Measurements from ENCODE around the gene MAST4. TPM values are rescaled to one million over a fixed set of nuclear protein-coding genes. Genes with fewer than 3 reads are reported as not detected.
"Not testable (repeated sequence)": the region's sequence is repeated elsewhere in the genome, so short reads cannot be mapped to it uniquely, and the experiment has no call there.

MAST4 gene
- total RNA-seq, 1 donor from 2014 or later = 45.2 TPM

GRCh38 chr5:67105270-67105669 is 509.1 kb downstream of the MAST4 start:
- DNase-seq (ENCODE audit: low spot score) = no peak

DNA sequence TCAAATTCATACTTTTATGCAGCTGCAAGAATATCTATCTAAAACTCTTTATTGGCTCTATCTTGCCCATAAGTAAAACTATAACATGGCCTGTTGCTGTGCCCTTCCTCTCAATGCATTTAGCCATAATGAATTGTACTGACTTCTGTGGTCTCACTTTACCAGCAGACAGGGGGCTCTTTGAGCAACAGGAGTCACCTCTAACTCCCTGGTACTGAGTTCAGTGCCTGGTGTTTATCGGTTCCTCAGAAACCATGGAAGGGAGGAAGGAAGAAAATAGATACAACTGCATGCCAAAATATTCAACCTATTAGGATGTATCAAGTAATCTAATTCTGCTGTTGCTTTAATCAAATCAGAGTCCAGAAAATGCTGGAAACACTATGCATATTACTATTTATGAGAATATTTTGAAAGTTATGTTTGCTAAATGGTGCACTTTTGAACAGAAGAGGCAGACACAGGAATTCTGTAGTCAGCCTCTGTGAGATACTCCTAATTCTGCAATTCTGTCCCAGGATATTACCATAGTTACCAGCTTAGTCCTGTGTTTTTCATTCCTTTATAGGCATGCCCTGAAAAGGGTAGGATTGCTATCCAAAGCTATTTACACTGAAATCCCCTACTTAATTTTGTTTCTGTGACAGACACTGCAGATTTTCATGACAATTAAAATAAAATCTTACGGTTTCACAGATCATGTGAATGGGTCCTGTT is 510.6 kb downstream of the MAST4 start:
- no peak for DNase-seq (ENCODE audit: low spot score)

GRCh38 chr5:67111779-67112178 is 515.6 kb downstream of the MAST4 start:
- no peak for DNase-seq (ENCODE audit: low spot score)

DNA sequence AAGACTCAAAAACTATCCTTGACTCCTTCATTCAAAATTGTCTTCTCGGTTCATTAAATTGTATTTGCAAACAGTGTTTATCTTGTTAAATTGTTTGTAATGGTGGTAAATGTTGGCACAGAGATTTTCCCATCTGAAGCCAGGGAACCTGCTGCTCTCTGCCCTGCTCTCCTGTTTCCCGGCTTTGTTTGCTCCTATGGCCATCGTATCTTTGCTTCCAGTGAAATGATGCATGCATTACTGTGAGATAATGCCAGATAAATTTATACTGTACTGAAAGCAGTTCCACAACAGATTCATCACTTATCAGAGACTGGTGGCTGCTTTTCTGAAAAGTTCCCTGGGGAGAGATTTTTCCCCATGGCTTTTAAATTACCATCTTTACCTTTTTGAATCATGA is 519.1 kb downstream of the MAST4 start:
- DNase-seq (ENCODE audit: low spot score) = no peak

DNA sequence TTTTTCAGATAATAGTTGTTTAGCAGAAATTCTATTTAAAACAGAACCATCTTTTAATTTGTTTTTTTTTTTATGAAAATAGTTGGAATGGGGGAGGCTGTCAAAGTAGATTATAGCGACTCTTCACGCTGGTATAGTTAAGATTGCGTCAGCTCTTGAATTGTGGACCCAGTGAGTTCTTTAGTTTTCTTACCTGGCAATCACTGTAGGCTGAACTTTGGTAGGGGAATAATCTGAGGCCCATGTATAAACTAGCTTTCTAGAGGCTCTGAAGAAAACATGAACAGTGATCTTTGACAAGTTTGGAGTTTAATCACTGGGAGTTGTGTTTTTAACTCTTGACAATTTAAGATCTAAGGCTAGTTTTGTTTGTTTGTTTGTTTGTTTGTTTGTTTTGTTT is 519.6 kb downstream of the MAST4 start:
- no peak for DNase-seq (ENCODE audit: low spot score)

DNA sequence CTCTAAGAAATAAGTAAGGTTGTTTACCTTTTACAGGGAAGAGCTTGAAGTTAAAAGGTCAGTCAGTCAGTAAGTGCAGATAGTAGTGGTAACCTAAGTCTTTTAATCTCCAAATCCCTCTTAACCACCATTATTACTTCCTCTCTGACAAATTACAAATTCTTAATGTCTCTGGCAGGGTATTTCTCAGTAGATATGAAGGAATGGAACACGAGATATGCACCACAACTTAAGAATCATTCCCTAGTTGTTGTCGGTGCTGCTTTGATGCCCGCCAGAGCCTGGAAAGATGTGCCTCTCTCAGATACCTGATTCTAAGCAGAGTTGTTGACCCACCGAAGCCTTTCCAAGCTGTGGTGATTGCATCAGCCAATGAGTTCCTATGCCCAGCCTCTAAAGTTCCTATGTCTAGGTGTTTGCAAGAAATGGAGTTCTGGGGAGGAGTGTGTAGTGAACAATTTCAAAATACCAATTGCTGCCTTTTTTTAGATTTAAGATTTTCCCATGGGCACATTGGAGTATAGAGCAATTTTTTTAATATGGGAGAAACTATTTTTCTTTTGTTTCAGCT is 521.9 kb downstream of the MAST4 start:
- no peak for DNase-seq (ENCODE audit: low spot score)

DNA sequence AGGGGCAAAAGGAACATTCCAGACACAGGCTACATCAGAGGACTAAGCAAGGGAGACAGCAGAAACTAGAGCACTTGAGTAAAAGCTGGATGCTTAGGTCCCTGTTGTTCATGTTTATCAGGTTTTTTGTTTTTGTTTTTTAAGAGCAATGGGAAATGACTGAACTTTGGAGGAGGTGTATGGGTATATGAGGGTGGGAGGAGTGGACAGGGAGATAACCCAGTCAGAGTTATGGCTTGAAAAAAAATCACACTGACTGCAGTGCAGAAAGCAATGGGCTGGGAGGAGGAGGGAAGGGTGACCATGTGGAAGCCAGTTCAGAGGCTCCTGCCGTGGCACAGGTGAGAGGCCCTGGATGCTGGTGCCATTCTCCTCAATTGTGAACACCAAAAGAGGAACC is 522.8 kb downstream of the MAST4 start:
- no peak for DNase-seq (ENCODE audit: low spot score)

GRCh38 chr5:67120032-67120431 is 523.8 kb downstream of the MAST4 start:
- no peak for DNase-seq (ENCODE audit: low spot score)

DNA sequence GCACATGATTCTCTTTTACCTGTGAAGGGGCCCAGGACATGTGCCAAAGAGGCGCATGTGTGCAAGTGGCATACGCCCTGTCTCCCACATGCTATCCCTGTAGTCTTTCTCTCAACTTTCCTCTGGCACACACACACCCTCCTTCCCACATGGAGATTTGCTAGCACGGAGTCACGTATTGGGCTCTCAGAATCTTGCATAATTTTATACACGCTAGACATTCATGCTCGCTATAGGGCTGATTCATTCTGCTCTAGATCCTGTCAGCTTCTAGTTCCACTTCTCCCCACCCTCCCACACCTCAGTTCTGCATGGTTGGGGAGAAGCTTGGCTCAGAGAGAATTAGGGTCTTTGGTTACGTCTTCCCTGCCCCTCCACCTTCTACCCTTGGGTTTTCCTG is 527.6 kb downstream of the MAST4 start:
- no peak for DNase-seq (ENCODE audit: low spot score)

- no peak for DNase-seq (ENCODE audit: low spot score)
These were observed 528.4 kb downstream of the MAST4 start for GRCh38 chr5:67124556-67124955.

GRCh38 chr5:67127347-67127895 is 531.2 kb downstream of the MAST4 start:
- not testable (repeated sequence) for DNase-seq (ENCODE audit: low spot score)

DNA sequence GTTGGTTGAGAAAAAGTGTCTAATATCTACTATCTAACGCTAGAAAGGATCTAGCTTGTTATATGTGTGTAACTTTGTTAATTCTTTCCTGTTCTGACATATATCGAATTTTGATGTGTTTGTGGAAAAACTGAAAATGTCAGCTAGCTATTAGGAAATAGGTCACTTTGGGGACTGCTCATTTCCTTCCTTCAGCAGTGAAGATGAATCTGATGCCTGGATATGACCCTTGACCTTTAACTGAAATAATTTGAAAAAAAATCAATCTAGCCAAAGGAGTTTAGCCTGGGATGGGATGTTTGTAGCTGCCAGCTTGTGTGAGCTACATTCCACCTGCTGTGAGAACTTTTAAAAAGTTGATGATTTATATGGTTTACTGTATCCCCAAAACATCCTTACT is 533.6 kb downstream of the MAST4 start:
- no peak for DNase-seq (ENCODE audit: low spot score)

GRCh38 chr5:67133217-67133616 is 537.0 kb downstream of the MAST4 start:
- DNase-seq (ENCODE audit: low spot score) = no peak

DNA sequence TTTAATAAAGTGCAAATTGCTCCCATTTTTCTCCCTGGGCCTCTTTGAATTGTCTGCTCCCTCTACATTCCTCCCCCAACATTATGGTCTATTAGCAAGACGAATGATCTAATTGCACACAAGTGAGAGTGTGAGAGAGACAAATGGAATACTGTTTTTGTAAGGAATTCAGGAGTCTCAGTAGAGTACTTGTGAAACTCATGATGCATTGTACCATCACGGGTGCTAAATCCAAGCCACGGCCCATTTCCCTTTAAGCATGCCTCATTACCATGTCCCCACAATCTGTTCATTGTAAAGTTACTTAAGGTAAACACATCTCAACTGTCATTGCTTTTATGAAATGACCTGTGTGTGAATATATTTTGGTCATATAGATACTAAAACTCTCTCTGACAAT is 537.6 kb downstream of the MAST4 start:
- DNase-seq (ENCODE audit: low spot score) = no peak

GRCh38 chr5:67135381-67135984 is 539.3 kb downstream of the MAST4 start:
- no peak for DNase-seq (ENCODE audit: low spot score)

DNA sequence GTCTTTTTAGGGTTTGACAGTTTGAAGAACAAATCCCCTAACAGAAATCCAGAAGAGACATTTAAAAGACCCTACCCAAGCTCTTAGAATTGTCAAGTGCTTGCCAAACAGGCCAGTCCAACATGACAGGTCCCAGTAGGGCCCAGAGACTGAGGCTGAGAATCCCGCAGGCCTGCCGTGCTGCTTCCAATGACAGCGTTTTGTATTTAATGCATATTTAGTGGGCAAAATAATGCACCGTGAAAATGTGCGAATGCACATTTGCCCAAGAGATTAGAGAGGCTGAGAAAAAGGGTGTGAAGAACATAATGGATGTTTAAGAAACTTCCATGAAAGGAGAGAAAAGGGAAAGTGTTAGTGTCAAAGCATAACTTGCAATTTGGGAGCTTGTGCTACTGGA is 542.8 kb downstream of the MAST4 start:
- no peak for DNase-seq (ENCODE audit: low spot score)

DNA sequence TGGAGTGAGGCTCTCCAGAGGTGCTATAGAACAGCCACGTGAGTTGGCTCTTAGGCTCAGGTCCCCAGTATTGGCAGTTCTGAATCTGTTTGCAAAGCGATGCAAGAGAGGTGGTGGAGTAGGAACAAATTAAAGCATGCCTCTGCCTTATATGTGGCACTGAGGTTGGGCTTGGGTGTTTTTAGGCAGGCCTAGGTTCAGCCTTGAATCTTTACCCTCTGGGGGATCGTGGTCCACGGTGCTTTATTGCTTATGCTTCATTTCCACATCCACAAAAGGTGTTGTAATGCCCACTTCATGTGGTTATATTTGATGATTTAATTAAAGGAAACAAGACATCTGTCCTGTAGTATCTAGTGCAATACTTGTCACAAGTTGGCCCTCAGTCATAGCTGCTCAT is 544.2 kb downstream of the MAST4 start:
- DNase-seq (ENCODE audit: low spot score) = no peak

DNA sequence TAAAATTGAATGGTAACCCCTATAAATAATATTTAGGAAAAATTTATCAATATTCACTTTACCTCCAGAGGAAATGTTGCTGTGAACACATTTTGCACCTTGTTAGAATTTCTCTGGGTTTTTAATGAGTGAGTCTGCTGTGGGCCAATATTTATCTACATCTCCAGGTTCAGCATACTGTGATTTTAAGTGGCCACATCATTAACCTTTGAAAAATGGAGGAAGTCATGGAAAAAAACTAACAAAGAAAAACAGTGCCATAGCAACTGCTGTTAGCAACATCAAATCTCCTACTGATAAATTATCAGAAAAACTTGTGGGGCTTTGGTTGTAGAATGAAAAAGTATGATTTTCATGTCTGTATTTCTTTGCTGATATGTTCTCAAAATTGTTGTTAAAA is 545.5 kb downstream of the MAST4 start:
- no peak for DNase-seq (ENCODE audit: low spot score)

GRCh38 chr5:67142816-67143215 is 546.6 kb downstream of the MAST4 start:
- DNase-seq (ENCODE audit: low spot score) = no peak

DNA sequence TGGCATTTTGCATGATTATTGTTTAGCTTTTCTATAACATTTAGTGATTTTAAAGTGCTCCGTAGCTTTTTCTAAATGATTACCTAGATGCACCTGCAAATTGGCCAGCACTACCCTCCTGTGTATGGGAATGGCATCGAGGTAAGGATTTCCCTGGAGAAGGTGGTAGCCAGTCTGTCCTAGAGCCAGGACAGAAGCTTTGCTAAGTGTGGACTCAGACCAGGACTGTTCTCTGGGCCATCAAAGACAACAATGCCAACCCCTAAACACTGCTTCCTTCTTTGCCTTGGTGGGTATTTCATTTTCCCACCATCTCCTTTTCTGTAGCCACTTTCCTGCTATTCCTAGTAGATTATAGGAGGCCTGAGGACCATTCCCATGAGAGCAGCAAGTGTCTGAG is 547.4 kb downstream of the MAST4 start:
- no peak for DNase-seq (ENCODE audit: low spot score)

GRCh38 chr5:67144183-67144639 is 548.0 kb downstream of the MAST4 start:
- no peak for DNase-seq (ENCODE audit: low spot score)

DNA sequence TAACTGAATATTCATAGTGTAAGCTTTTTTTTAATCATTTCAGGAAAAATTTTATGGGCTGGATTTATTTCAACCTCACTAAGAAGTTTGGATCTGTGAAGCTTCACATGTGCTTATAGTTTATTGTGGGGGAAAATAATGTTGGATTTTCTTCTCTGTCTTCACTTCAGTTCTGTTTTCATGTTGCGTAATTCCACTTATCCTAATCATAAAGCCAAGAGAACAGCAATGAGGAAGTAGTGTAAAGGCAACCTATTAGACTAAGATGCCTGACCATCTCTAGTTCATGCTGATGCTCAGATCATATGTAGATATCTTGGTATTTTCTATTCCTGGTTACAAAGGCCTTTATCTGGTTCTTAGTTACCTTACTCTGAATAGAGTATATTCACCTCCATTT is 550.4 kb downstream of the MAST4 start:
- DNase-seq (ENCODE audit: low spot score) = no peak

DNA sequence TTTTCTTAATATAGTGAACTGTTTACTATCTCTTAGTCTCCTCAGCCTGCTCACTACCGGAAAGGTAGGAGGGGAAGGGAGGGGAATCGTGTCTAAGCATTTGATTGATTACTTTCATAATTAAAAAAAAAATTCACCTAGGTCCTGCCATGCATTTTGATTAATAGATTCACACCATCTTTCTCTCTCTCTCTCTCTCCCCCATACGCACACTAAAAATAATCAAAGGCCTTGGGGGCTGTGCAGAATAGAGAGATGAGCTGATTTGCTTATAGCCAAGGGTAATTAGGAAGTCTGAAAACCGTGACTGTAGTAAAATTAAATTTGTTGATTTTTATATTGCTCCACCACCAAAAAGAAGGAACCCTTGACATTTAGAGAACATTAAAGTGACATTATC is 550.8 kb downstream of the MAST4 start:
- DNase-seq (ENCODE audit: low spot score) = no peak

All from mesenteric fat pad (tissue), 1 donor.